K562 (cell line): Measurements from ENCODE around the gene TMEM176B. TPM values are rescaled to one million over a fixed set of nuclear protein-coding genes. Genes with fewer than 3 reads are reported as not detected.

Source experiments
- ATAC-seq: fragments of 200-7000 bp; cut with Tn5 transposase; 3 replicates; pipeline ENCODE4 v1.9.1; 2020; ENCODE audit warnings: moderate library complexity
- BruUV-seq: library from RNA; stranded (reverse); fragments of 400-500 nt; replicated peaks from 2 replicates; lab custom pipeline; 2021; lab: Mats Ljungman, UMichigan
- CTCF ChIA-PET: fragments of 300-600 bp; formaldehyde crosslinking; extraction: SDS; loops from one replicate; lab custom pipeline; 2021; ENCODE audit warnings: low intra/inter-chr PET ratio; lab: Yijun Ruan, JAX
- POLR2A ChIA-PET: fragments of 300-600, 350-650 bp; sonication (Branson Sonifier 250); formaldehyde crosslinking; extraction: SDS; loops from one replicate; lab custom pipeline; 2021; ENCODE audit warnings: antibody characterized with exemption, inconsistent platforms; lab: Yijun Ruan, JAX
- DNase-seq, 4 experiments: peaks; one replicate each; pipeline versions ENCODE4 v3.0.0 to v3.0.0-alpha.2; 2011 to 2018; ENCODE audit warnings: low spot score in 3 of 4, mixed read lengths in 3 of 4; ENCODE audit errors: extremely low read depth in 1 of 4
- FAIRE-seq: peaks from 2 replicates; lab custom pipeline; 2011; peaks lifted over from hg19 to GRCh38; lab: Jason Lieb, UNC
- H2AFZ ChIP-seq: 2 replicates; pipeline ENCODE4 v1.6.0; 2011; ENCODE audit warnings: low read depth, low read length, control low read depth, inconsistent platforms
- H3K27ac ChIP-seq: fragments of 200-600 bp; 3 replicates; pipeline ENCODE4 v1.8.0; 2011; ENCODE audit warnings: low read depth, mild to moderate bottlenecking, control low read depth, inconsistent platforms, low read length, moderate library complexity, mixed read lengths; ENCODE audit errors: extremely low read depth
- H3K27me3 ChIP-seq, 2 experiments: fragments of 300-600 bp in 1 of 2; 2 replicates in 1 of 2; 3 replicates in 1 of 2; pipeline versions ENCODE4 v1.6.0 to v1.8.0; 2011; ENCODE audit warnings: inconsistent platforms in 2 of 2, low read length in 2 of 2, mild to moderate bottlenecking in 1 of 2, mixed read lengths in 1 of 2, moderate library complexity in 1 of 2; ENCODE audit not compliant: control insufficient read depth in 2 of 2, insufficient read depth in 2 of 2
- H3K36me3 ChIP-seq: fragments of 300-600 bp; 3 replicates; pipeline ENCODE4 v1.8.0; 2011; ENCODE audit warnings: mild to moderate bottlenecking, low read length, inconsistent platforms; ENCODE audit not compliant: control insufficient read depth, insufficient read depth
- H3K4me1 ChIP-seq, 2 experiments: fragments of 200-600 bp in 1 of 2; replicated peaks in 1 of 2; 2 replicates in 1 of 2; 3 replicates in 1 of 2; pipeline versions ENCODE4 v1.5.1 to v1.8.0; 2011; ENCODE audit warnings: inconsistent platforms in 2 of 2, low read length in 2 of 2, mild to moderate bottlenecking in 1 of 2, mixed read lengths in 1 of 2, moderate library complexity in 1 of 2; ENCODE audit not compliant: control insufficient read depth in 2 of 2, insufficient read depth in 2 of 2
- H3K4me2 ChIP-seq: 2 replicates; pipeline ENCODE4 v1.6.1; 2011; ENCODE audit warnings: low read length, control low read depth, inconsistent platforms, mixed read lengths; ENCODE audit not compliant: insufficient read depth
- H3K4me3 ChIP-seq: fragments of 200-600 bp; sonication (generic), shearing (Covaris generic); 2 replicates; pipeline ENCODE4 v1.5.1; 2016; ENCODE audit warnings: control low read depth, inconsistent platforms
- H3K79me2 ChIP-seq: fragments of 200-600 bp; 3 replicates; pipeline ENCODE4 v1.8.0; 2011; ENCODE audit warnings: low read length, inconsistent platforms; ENCODE audit not compliant: control insufficient read depth, insufficient read depth
- H3K9ac ChIP-seq, 2 experiments: 2 replicates each; pipeline versions ENCODE4 v1.6.0 to v1.6.1; 2011; ENCODE audit warnings: low read depth in 2 of 2, low read length in 2 of 2, control low read depth in 1 of 2, inconsistent platforms in 1 of 2, mild to moderate bottlenecking in 1 of 2, mixed read lengths in 1 of 2; ENCODE audit not compliant: insufficient read depth in 1 of 2
- H3K9me1 ChIP-seq: one replicate; pipeline ENCODE4 v1.6.0; 2011; ENCODE audit warnings: inconsistent platforms, mild to moderate bottlenecking, low read length, moderate library complexity; ENCODE audit not compliant: control insufficient read depth, insufficient read depth
- H3K9me3 ChIP-seq: replicated peaks from 2 replicates; pipeline ENCODE4 v1.5.1; 2011; ENCODE audit warnings: low read depth, low read length, inconsistent platforms; ENCODE audit not compliant: control insufficient read depth, insufficient read depth
- H4K20me1 ChIP-seq: replicated peaks from 2 replicates; pipeline ENCODE4 v1.6.1; 2011; ENCODE audit warnings: low read length, inconsistent platforms, mixed read lengths; ENCODE audit not compliant: control insufficient read depth, insufficient read depth
- HMGXB4 ChIP-seq: sonication (generic); formaldehyde crosslinking; IDR thresholded peaks from 2 replicates; pipeline ENCODE4 v1.8.1; 2023; ENCODE audit warnings: mild to moderate bottlenecking, missing genetic modification reagents
- NR1H2 ChIP-seq: sonication (generic); formaldehyde crosslinking; IDR thresholded peaks from 2 replicates; pipeline ENCODE4 v1.4.0; 2020; ENCODE audit warnings: mild to moderate bottlenecking, missing genetic modification reagents
- NR4A1 ChIP-seq, 2 experiments: fragments of 250-450 bp in 1 of 2; fragments of 450-650 bp in 1 of 2; sonication (Bioruptor Pico) in 1 of 2; IDR thresholded peaks; 2 replicates each; pipeline versions ENCODE4 v1.4.0 to v1.6.1; 2016 to 2020; ENCODE audit warnings: mild to moderate bottlenecking in 2 of 2, missing compliant biosample characterization in 1 of 2, missing genetic modification characterization in 1 of 2, moderate library complexity in 1 of 2
- TCF7 ChIP-seq: sonication (generic); IDR thresholded peaks from 2 replicates; pipeline ENCODE4 v1.6.1; 2016; ENCODE audit warnings: antibody characterized with exemption, borderline replicate concordance
- YY1 ChIP-seq, 3 experiments: IDR thresholded peaks; 2 replicates each; pipeline ENCODE4 v1.6.1; 2011; ENCODE audit warnings: low read length in 2 of 3, mild to moderate bottlenecking in 2 of 3, moderate library complexity in 2 of 3, borderline replicate concordance in 1 of 3, control low read depth in 1 of 3, low read depth in 1 of 3; ENCODE audit not compliant: insufficient read depth in 3 of 3, insufficient replicate concordance in 2 of 3, control insufficient read depth in 1 of 3, insufficient read length in 1 of 3; ENCODE audit errors: extremely low read depth in 1 of 3
- ZBTB8A ChIP-seq: fragments of 450-650 bp; IDR thresholded peaks from 2 replicates; pipeline ENCODE4 v1.6.1; 2018; ENCODE audit warnings: mild to moderate bottlenecking, moderate library complexity; ENCODE audit not compliant: partially characterized antibody
- ZNF354B ChIP-seq: fragments of 250-450 bp; sonication (Bioruptor Pico); IDR thresholded peaks from 2 replicates; pipeline ENCODE4 v1.4.0; 2020
- WGBS: fragments of 100-300 bp; shearing (Covaris generic); methylation state at CpG from one replicate; pipeline ENCODE4 v1.1.6; 2016; ENCODE audit warnings: low coverage, mixed read lengths; ENCODE audit not compliant: insufficient coverage; ENCODE audit errors: missing lambda C conversion rate; 5-methylcytosine and 5-hydroxymethylcytosine counted together
- in situ Hi-C: fragments of 300-500 bp; cut with MboI; formaldehyde crosslinking; loops from 4 replicates; pipeline ENCODE4 v1.15.0; 2018; ENCODE audit warnings: inconsistent platforms, mixed read lengths
- intact Hi-C: fragments of 100-400 bp; cut with micrococcal nuclease; formaldehyde crosslinking; loops from 2 replicates; pipeline ENCODE4 v1.14.2; 2022
- polyA plus RNA-seq, 8 experiments: library from polyadenylated mRNA; depleted of rRNA in 4 of 8; stranded (reverse) in 5 of 8; unstranded in 3 of 8; fragments of >200 nt; fragmentation: Nextera tagmentation in 2 of 8; fragmentation: Illumina TruSeq in 1 of 8; extraction: Ambion mirVana in 2 of 8; extraction: Trizol in 1 of 8; gene quantifications; 2 replicates each; pipeline versions ENCODE4 v1.2.1 to v1.2.3, GENCODE V29; 2011 to 2014; ENCODE audit warnings: inconsistent platforms in 1 of 8, missing spikeins in 1 of 8
- total RNA-seq, 7 experiments: library from RNA; depleted of rRNA in 6 of 7; stranded (reverse); fragments of >200 nt in 6 of 7; fragmentation: Illumina TruSeq in 2 of 7; extraction: Trizol in 2 of 7; gene quantifications; 2 replicates each; pipeline versions ENCODE4 v1.2.1 to v1.2.3, GENCODE V29; 2011 to 2021; ENCODE audit warnings: low replicate concordance in 1 of 7
- TF ChIP-seq, protein P1 (sequence below): IDR thresholded peaks from 2 replicates; pipeline ENCODE4 v1.6.1; 2011; ENCODE audit warnings: borderline replicate concordance, low read depth, mild to moderate bottlenecking, moderate library complexity, low read length; ENCODE audit not compliant: insufficient read depth, poor library complexity, severe bottlenecking

Gene TMEM176B
- total and polyA plus RNA-seq, 9 of the 15 experiments (the other 6 are each of a cell fraction or from before 2014, with no cell fraction given): 0.19 to 0.60 TPM; not detected in 7

GRCh38 chr7:150781961-150782360 lies 18.2 kb downstream of the TMEM176B start:
- Histone ChIP-seq H3K9me3 (no peaks in the 10 kb centered on the region), H3K27ac (no peak overlapping the region), H3K27me3 (peaks cover 23 to 35% of the 10 kb centered on the region in 2 experiments; a peak in 4 of 5 replicates), H3K79me2 (no peaks in the 10 kb centered on the region), H3K9me1 (no peaks in the 10 kb centered on the region), H2AFZ (no peak overlapping the region), H3K4me1 (no peaks in the 10 kb centered on the region; a peak in 1 of 5 replicates), H3K4me3 (no peak overlapping the region), H3K36me3 (no peaks in the 10 kb centered on the region), H4K20me1 (no peaks in the 10 kb centered on the region), H3K9ac (no peak overlapping the region), H3K4me2 (no peak overlapping the region)
- FAIRE-seq: no peak
- POLR2A ChIA-PET: interaction anchor here (0.6 kb wide), 1 partner anchor 42 kb away, joined by 3 read pairs; no protein-coding TSS in a partner anchor
- CTCF ChIA-PET: no interaction called here
- intact Hi-C loops: loop anchor here (10.0 kb wide), 1 partner anchor 313 kb away; no protein-coding TSS in a partner anchor
- 0% methylated on average over 2 of the region's 2 CpGs for WGBS
- TF ChIP-seq TCF7 (no peak), ZNF354B (no peak), NR4A1 (CRISPR knock-in tag; IDR thresholded peaks at IDR 0.05) (no peak), NR4A1 (tag; IDR thresholded peaks at IDR 0.05) (no peak), ZBTB8A (no peak), YY1 (IDR thresholded peaks at IDR 0.05; ENCODE audit: borderline replicate concordance in 1 of 3, control insufficient read depth in 1 of 3, extremely low read depth in 1 of 3, insufficient read depth in 3 of 3, insufficient read length in 1 of 3, insufficient replicate concordance in 2 of 3, low read depth in 1 of 3, low read length in 2 of 3) (no peak), NR1H2 (no peak), HMGXB4 (CRISPR knock-in tag) (no peak)
- TF ChIP-seq, protein P1, sequence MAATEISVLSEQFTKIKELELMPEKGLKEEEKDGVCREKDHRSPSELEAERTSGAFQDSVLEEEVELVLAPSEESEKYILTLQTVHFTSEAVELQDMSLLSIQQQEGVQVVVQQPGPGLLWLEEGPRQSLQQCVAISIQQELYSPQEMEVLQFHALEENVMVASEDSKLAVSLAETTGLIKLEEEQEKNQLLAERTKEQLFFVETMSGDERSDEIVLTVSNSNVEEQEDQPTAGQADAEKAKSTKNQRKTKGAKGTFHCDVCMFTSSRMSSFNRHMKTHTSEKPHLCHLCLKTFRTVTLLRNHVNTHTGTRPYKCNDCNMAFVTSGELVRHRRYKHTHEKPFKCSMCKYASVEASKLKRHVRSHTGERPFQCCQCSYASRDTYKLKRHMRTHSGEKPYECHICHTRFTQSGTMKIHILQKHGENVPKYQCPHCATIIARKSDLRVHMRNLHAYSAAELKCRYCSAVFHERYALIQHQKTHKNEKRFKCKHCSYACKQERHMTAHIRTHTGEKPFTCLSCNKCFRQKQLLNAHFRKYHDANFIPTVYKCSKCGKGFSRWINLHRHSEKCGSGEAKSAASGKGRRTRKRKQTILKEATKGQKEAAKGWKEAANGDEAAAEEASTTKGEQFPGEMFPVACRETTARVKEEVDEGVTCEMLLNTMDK: no peak
- in situ Hi-C loops: no loop called here
- DNase-seq: no peak
- BruUV-seq: no TSS peak
- ATAC-seq: no peak
